Heart left ventricle (tissue), 13 donors: ENCODE results near the gene ZDHHC20.

ENCODE experiments used
- CTCF ChIP-seq, 12 donors: fragments of 200-600 bp; sonication (generic) in 4 of 12; IDR thresholded peaks; one replicate each; pipeline versions ENCODE4 v1.5.0 to v1.8.0; 2018 to 2022; ENCODE audit warnings: antibody characterized with exemption in 12 of 12, mild to moderate bottlenecking in 5 of 12
- POLR2A ChIP-seq, 2 donors: fragments of 450-650 bp; IDR thresholded peaks; one replicate each; pipeline ENCODE4 v1.6.1; 2017; ENCODE audit warnings: antibody characterized with exemption in 2 of 2, mild to moderate bottlenecking in 2 of 2, moderate library complexity in 2 of 2
- donor health status: ischemic (EF 13 %, LVEDD 7.1; RV severe dilation, severe dysfunction).
- donor health status: DM: no; HTN: yes; CAD: no.
- donor health status: DM: no; HTN: no; CAD: no.
- donor health status: ischemic (EF 25% LVEDD 6.9; RV normal size, moderate dysfunction).
- donor health status: ischemic (EF 25% LVEDD 5.7; RV mildly dilated, moderate dysfunction).
- donor health status: ischemic (EF 35%, LVEDD 5.7; RV mildly dilated, moderate dysfunction).
- donor health status: nonischemic (EF 11% LVEDD 7.7; RV severe dilation, severe dysfunction).
- donor health status: DM: yes; HTN: yes; CAD: no.
- donor health status: PGD.
- donor health status: ischemic (EF 29% LVEDD 5.4; RV normal size, mild dysfunction).
- donor health status: nonischemic (EF 23%, LVEDD 6.1; RV moderate dilation, normal function).

- TF ChIP-seq CTCF (IDR thresholded peaks at IDR 0.05) (no peak), POLR2A (IDR thresholded peaks at IDR 0.05) (no peak)
These were observed 136.1 kb downstream of the ZDHHC20 start for GRCh38 chr13:21322988-21323387.
